ENCODE measurements around the gene SLC6A17.

- no peak for TF ChIP-seq MAX (IDR thresholded peaks at IDR 0.05; ENCODE audit: insufficient read depth, insufficient read length)
- TF ChIP-seq EZH2 (IDR thresholded peaks at IDR 0.05; ENCODE audit: borderline replicate concordance, low read depth, low read length, severe bottlenecking) = no peak
- no peak for TF ChIP-seq CTCF (IDR thresholded peaks at IDR 0.05; ENCODE audit: extremely low read depth in 1 of 2, insufficient read depth in 1 of 2, low read depth in 1 of 2, low read length in 2 of 2)
- TF ChIP-seq POLR2AphosphoS5 (IDR thresholded peaks at IDR 0.05; ENCODE audit: insufficient read depth, low read depth, low read length) = no peak
- no peak for TF ChIP-seq MYC (IDR thresholded peaks at IDR 0.05; ENCODE audit: low read depth, low read length)
- no peak for TF ChIP-seq POLR2A (IDR thresholded peaks at IDR 0.05; ENCODE audit: low read depth, low read length)
- no peak for TF ChIP-seq JUN (IDR thresholded peaks at IDR 0.05; ENCODE audit: borderline replicate concordance, insufficient read depth, insufficient read length, low read depth)
Observed at GRCh38 chr1:110163591-110163990, 13.3 kb downstream of the SLC6A17 start.
